Hepatic stellate cell (primary cell): Measurements from ENCODE around the gene AAR2.

Experiments used
- DNase-seq: peaks from one replicate; pipeline ENCODE4 v3.0.0; 2011; ENCODE audit warnings: low spot score

Gene AAR2

GRCh38 chr20:36218380-36219064 lies 17.8 kb upstream of the AAR2 start:
- DNase-seq, result no peak

GRCh38 chr20:36219671-36220220 lies 16.5 kb upstream of the AAR2 start:
- DNase-seq, result no peak

GRCh38 chr20:36225666-36226065 lies 10.6 kb upstream of the AAR2 start:
- no peak for DNase-seq

- DNase-seq, result no peak
Observed at GRCh38 chr20:36228770-36229169, 7.5 kb upstream of the AAR2 start.

GRCh38 chr20:36230019-36230418 lies 6.3 kb upstream of the AAR2 start:
- no peak for DNase-seq

- DNase-seq, result no peak
Observed at GRCh38 chr20:36231331-36231730, 4.9 kb upstream of the AAR2 start.

- no peak for DNase-seq
Observed at GRCh38 chr20:36234771-36235320, 1.4 kb upstream of the AAR2 start.

- DNase-seq, result no peak
Observed at GRCh38 chr20:36236786-36237121, 476 bp downstream of the AAR2 start.

- no peak for DNase-seq
Observed at GRCh38 chr20:36237477-36237876, 1.2 kb downstream of the AAR2 start.

- DNase-seq, result no peak
Observed at GRCh38 chr20:36238153-36238552, 1.9 kb downstream of the AAR2 start.

GRCh38 chr20:36238760-36239159 lies 2.5 kb downstream of the AAR2 start:
- no peak for DNase-seq

- no peak for DNase-seq
Observed at GRCh38 chr20:36240076-36240475, 3.8 kb downstream of the AAR2 start.

- DNase-seq, result no peak
Observed at GRCh38 chr20:36241678-36242077, 5.4 kb downstream of the AAR2 start.

- DNase-seq, result no peak
Observed at GRCh38 chr20:36243726-36244125, 7.4 kb downstream of the AAR2 start.

- DNase-seq, result no peak
Observed at GRCh38 chr20:36246401-36246800, 10.1 kb downstream of the AAR2 start.

GRCh38 chr20:36248836-36249235 lies 12.6 kb downstream of the AAR2 start:
- DNase-seq, result no peak

- no peak for DNase-seq
Observed at GRCh38 chr20:36249450-36249849, 13.2 kb downstream of the AAR2 start.

GRCh38 chr20:36251426-36251825 lies 15.1 kb downstream of the AAR2 start:
- no peak for DNase-seq

GRCh38 chr20:36252511-36252910 lies 16.2 kb downstream of the AAR2 start:
- DNase-seq, result no peak

GRCh38 chr20:36253036-36253435 lies 16.8 kb downstream of the AAR2 start:
- DNase-seq, result no peak

GRCh38 chr20:36254076-36254475 lies 17.8 kb downstream of the AAR2 start:
- no peak for DNase-seq

GRCh38 chr20:36255445-36255844 lies 19.2 kb downstream of the AAR2 start:
- DNase-seq, result no peak

- DNase-seq, result no peak
Observed at GRCh38 chr20:36259177-36260061, 23.1 kb downstream of the AAR2 start.
